Colonic mucosa (tissue), 4 donors: ENCODE measurements around the gene TMEM238L. TPM values are rescaled to one million over a fixed set of nuclear protein-coding genes. Genes with fewer than 3 reads are reported as not detected.

Experiments used
- DNase-seq: peaks from one replicate; pipeline ENCODE4 v3.0.0-alpha.2; 2020
- H3K27ac ChIP-seq: fragments of 200-600 bp; one replicate; pipeline ENCODE4 v1.8.0; 2021
- H3K27me3 ChIP-seq: fragments of 200-600 bp; one replicate; pipeline ENCODE4 v1.8.0; 2021
- H3K36me3 ChIP-seq: fragments of 200-600 bp; one replicate; pipeline ENCODE4 v1.8.0; 2021
- H3K4me1 ChIP-seq: fragments of 200-600 bp; one replicate; pipeline ENCODE4 v1.8.0; 2021; ENCODE audit warnings: mild to moderate bottlenecking
- H3K4me3 ChIP-seq: fragments of 200-600 bp; one replicate; pipeline ENCODE4 v1.8.0; 2021
- H3K9ac ChIP-seq, 2 donors: one replicate each; pipeline ENCODE4 v1.7.0; 2013; ENCODE audit warnings: control low read depth in 2 of 2, low read depth in 2 of 2, low read length in 2 of 2
- H3K9me3 ChIP-seq: fragments of 200-600 bp; one replicate; pipeline ENCODE4 v1.8.0; 2021
- intact Hi-C: fragments of 100-400 bp; cut with DNase I; formaldehyde crosslinking; loops from one replicate; pipeline ENCODE4 v1.14.1; 2022
- total RNA-seq, 2 donors: library from RNA; stranded (reverse); fragmentation: NEBNext Ultra II Directional in 1 of 2; extraction: Animal tissue kit (Norgen Biotek cat#: 25700) in 1 of 2; gene quantifications; one replicate each; pipeline ENCODE4 v1.2.1, GENCODE V29; 2021
- TF ChIP-seq, protein P1 (sequence below): fragments of 200-600 bp; IDR thresholded peaks from one replicate; pipeline ENCODE4 v1.8.0; 2022; ENCODE audit warnings: antibody characterized with exemption, mild to moderate bottlenecking
- donor health status: healthy.
- donor health status: DM: no; HTN: no; CAD: no.
- donor health status: DM: no; HTN: no; CAD: no.

TMEM238L gene
- total RNA-seq, 2 donors from 2014 or later: 63.1 to 68.8 TPM

GRCh38 chr17:10755592-10756127 is 48.2 kb downstream of the TMEM238L start:
- H3K27ac ChIP-seq: peak overlapping the region; percentile 15
- H3K9ac ChIP-seq: peak overlapping the region in 1 of 2 donors; percentile 35
- TF ChIP-seq, protein P1, sequence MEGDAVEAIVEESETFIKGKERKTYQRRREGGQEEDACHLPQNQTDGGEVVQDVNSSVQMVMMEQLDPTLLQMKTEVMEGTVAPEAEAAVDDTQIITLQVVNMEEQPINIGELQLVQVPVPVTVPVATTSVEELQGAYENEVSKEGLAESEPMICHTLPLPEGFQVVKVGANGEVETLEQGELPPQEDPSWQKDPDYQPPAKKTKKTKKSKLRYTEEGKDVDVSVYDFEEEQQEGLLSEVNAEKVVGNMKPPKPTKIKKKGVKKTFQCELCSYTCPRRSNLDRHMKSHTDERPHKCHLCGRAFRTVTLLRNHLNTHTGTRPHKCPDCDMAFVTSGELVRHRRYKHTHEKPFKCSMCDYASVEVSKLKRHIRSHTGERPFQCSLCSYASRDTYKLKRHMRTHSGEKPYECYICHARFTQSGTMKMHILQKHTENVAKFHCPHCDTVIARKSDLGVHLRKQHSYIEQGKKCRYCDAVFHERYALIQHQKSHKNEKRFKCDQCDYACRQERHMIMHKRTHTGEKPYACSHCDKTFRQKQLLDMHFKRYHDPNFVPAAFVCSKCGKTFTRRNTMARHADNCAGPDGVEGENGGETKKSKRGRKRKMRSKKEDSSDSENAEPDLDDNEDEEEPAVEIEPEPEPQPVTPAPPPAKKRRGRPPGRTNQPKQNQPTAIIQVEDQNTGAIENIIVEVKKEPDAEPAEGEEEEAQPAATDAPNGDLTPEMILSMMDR: no peak
- H3K27me3 ChIP-seq: no peaks in the 10 kb centered on the region
- intact Hi-C loops: no loop called here
- H3K36me3 ChIP-seq: no peaks in the 10 kb centered on the region
- DNase-seq: no peak
- no peaks in the 10 kb centered on the region for H3K4me1 ChIP-seq
- H3K9me3 ChIP-seq: no peaks in the 10 kb centered on the region
- H3K4me3 ChIP-seq: no peak overlapping the region

DNA sequence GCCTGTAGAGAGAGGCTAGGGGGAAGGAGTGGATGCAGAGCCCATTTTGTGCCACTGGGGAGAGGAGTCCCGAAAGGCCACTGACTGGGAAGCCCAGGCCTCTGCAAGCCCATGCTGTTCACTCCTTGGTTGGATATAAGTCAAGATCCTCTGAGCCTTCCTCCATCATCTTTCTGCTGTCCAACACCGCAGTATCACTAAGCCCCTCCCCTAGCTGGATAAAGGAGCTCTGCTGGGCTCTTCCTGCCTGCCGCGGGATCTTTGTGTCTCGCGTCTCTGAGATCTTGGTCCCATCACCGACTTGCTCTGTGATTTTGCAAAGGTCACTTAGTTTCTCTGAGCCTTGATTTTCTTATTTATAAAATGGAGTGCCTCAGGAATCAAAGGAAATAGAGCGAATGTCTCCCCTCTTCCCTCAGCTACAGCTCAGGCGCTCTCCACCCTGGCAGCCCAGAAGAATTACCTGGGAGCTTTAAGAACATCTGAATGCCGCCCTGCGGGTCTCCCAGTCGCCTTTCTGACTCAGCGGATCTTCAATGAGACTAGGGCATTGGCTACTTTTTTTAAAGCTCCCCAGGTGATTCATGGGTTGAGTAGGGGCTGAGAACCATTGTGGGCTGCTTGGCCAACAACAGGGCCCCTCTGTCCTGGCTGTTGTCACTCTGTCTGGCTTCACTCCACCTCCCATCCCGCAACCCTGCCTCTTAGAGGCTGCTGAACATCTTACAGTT is 48.9 kb downstream of the TMEM238L start:
- intact Hi-C loops: no loop called here
- no peak overlapping the region for H3K27ac ChIP-seq
- no peaks in the 10 kb centered on the region for H3K36me3 ChIP-seq

DNA sequence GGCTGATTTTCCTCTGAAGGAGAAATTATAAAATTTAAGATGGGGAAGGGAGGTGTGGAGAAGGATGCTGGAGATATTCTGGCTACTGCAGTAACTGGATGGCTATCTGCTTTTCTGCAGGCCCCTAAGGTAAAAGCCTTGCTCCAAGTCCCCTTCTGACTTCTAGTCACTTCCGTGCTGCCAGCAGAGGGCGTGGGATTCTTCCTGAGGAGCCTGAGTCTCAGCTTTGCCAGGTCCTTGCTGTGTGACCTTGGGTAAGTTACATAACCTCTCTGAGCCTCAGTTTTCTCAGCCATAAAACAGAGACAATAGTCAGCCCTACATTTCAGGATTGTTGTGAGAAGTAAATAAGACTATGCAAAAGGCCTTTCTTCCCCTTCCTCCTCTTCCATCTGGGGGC is 49.8 kb downstream of the TMEM238L start:
- Histone ChIP-seq H3K4me1 (no peaks in the 10 kb centered on the region), H3K27me3 (no peaks in the 10 kb centered on the region), H3K36me3 (no peaks in the 10 kb centered on the region), H3K9ac (no peak overlapping the region), H3K27ac (no peak overlapping the region), H3K4me3 (no peak overlapping the region), H3K9me3 (no peaks in the 10 kb centered on the region)
- intact Hi-C loops: no loop called here
- TF ChIP-seq, protein P1: no peak
- peak; percentile 67 for DNase-seq

More for the DNA sequence above, 48.9 kb downstream of the TMEM238L start:
- no peaks in the 10 kb centered on the region for H3K27me3 ChIP-seq
- no peaks in the 10 kb centered on the region for H3K4me1 ChIP-seq
- no peak overlapping the region for H3K9ac ChIP-seq
- TF ChIP-seq, protein P1: no peak
- no peaks in the 10 kb centered on the region for H3K9me3 ChIP-seq
- no peak for DNase-seq
- H3K4me3 ChIP-seq: no peak overlapping the region

DNA sequence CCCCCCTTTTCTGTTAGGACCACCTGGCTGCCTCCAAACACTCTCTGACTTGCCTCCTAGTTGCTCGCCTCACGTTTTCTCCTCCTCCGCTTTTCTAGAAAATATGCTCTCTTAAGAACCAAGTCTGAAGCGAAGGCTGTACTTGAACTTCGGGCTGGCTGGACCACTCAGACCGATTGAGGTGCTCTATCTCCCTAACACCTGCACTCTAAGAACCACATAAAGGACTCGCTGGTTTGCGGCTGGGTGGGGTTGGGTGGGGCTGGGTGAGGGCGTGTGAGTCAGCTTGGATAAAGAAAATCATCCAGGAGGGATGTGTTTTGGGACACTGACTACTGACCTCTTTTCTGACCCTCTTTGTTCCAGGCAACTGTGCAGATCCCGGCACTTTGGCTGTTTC is 51.2 kb downstream of the TMEM238L start:
- Histone ChIP-seq H3K9ac (no peak overlapping the region), H3K4me1 (no peaks in the 10 kb centered on the region), H3K9me3 (no peaks in the 10 kb centered on the region), H3K4me3 (no peak overlapping the region), H3K27ac (no peak overlapping the region), H3K36me3 (no peaks in the 10 kb centered on the region), H3K27me3 (no peaks in the 10 kb centered on the region)
- TF ChIP-seq, protein P1: no peak
- intact Hi-C loops: no loop called here
- no peak for DNase-seq

DNA sequence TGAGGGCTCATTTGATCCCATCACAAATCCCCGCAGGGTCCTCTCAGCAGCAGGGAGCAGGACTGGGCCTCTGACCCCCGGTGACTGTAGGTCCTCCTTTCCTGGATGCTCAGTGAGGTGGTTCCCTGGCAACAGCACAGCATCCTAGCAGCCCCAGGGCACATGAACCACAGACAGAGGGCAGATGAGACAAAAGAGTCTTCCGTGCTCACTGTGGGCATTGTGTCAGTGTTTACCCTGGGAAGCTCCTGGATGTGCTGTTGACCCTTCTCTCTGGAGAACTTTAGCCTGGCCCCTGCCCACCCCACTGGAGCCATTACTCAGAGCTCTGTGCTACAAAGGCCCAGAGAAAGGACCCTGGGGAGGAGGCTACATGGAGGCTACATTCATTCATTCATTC is 52.3 kb downstream of the TMEM238L start:
- Histone ChIP-seq H3K27me3 (no peaks in the 10 kb centered on the region), H3K9me3 (no peaks in the 10 kb centered on the region), H3K9ac (no peak overlapping the region), H3K36me3 (no peaks in the 10 kb centered on the region), H3K27ac (no peak overlapping the region), H3K4me3 (no peak overlapping the region), H3K4me1 (no peaks in the 10 kb centered on the region)
- no peak for DNase-seq
- TF ChIP-seq, protein P1: no peak
- intact Hi-C loops: no loop called here
